ENCODE data around the gene GDAP1L1.
"Not testable (repeated sequence)": the region's sequence is repeated elsewhere in the genome, so short reads cannot be mapped to it uniquely, and the experiment has no call there.

The GDAP1L1 gene

GRCh38 chr20:44221368-44221954 is 25.6 kb upstream of the GDAP1L1 start:
- DNase-seq: no peak

DNA sequence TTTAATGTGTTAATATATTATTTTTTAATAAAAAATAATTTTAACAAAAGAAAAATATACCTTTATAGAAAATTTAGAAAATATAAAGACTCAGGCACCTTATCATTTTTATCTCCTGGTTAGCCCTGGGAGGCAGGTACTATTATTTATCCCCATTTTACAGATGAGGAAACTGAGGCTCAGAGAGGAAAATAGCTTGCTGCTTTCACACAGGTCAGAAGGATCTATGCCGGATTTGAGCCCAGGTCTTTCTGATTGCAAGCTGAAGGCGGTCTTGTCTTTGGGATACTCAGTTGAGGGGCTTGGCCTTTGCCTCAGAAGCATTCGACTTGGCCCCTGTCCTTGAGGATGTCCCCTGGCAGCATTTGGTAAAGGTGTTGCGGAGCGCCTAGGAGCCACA is 25.1 kb upstream of the GDAP1L1 start:
- DNase-seq: no peak

- no peak for DNase-seq
Observed at GRCh38 chr20:44222633-44223368, 24.3 kb upstream of the GDAP1L1 start.

DNA sequence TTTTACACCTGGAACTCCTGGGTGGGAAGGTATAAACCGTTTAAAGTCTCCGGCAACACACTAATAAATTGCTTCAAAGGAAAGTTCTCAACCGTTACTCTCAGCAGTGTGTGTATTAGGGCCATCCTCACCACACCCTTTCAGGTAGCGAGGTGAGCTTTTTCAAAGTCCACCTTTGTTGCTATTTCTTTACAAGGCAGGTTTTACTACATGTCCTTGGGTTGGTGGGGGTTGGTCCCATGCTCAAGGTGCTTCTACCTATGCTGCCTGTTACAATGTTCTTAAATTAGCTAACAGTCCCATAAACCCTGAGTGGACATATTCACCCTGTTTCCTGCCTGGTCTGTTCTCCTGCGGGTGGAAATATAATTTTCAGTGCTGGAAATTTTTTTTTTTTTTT is 23.4 kb upstream of the GDAP1L1 start:
- no peak for DNase-seq

GRCh38 chr20:44224637-44225036 is 22.5 kb upstream of the GDAP1L1 start:
- no peak for DNase-seq

DNA sequence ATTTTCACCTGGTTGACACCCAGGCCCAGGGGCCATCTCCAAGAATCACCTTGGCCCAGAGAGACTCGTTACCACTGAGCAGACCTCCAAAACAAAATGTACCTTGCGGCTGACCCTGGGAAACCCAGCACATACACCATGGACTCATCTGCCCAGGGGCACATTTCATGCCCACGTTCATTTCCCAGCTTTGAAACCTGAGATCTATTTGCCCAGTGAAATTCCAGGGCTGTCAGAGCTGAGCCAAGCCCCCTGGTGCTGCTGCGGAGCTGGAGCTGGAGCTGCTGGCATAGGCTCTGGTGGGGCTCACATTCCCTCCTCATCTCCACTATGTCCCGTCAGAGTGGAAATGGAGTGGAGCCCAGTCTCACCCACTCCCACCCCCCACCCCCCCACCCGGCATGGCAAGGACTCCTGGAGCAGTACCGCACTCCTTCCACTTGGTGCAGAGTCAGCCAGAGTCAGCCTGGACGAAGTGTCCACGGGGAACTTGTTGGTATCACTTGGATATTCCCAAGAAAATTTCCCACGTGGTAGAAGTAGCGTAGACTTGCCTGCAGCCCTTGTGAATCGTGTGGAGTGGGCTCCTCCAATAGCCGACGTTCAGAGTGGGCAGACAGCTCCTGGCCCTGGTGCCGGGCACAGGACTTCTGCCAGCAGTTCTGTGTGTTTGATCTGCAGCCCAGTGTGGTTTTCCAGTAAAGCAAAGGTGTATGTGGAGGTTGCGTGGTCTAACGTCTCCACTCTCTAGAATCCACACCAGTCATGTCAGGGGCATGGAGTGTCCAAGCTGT is 18.4 kb upstream of the GDAP1L1 start:
- DNase-seq: no peak

DNA sequence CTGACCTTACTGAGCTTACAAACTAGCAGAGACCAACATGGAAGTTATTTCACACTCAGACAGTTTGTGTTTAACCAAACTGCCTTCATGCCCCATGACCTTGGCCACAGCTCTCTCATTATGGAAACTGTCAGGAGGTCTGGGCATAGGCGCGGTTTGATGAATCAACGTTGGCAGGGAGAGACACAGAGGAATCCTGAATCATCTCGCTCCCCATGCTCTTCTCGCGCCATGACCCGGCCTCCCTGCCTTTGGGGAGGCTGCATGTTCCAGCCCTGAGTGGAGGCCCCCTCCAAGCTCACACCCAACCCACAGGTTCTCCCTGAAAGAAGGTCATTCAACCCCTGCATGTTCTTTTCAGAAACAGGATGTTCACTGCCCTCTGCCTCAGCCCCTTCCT is 15.9 kb upstream of the GDAP1L1 start:
- no peak for DNase-seq

DNA sequence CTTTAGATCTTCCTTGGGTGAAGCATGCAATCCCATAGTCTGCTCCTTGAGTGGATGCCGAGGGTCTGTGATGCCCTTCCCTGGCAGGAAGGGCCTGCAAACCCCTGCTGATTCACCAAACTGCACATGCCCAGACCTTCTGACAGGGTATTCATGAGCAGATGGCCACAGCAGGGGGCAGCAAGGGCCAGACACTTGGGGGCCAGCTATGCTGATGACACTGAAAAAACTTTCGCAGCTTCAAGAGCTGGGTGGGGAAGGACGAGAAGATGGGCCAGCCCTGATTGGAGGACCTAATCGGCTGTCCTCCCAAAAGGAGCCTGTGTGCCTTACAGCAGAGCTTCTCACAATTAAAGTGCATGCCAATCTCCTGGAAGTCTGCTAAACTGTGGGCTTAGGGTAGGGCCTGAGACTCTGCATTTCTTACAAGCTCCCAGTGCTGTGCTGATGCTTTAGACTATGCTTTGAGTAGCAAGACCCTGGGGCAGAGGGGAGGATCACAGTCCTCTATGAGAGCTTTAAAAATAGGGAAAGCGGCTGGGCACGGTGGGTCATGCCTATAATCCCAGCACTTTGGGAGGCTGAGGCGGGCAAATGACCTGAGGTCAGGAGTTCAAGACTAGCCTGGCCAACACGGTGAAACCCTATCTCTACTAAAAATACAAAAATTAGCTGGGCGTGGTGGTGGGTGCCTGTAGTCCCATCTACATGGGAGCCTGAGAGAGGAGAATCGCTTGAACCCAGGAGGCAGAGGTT is 15.2 kb upstream of the GDAP1L1 start:
- DNase-seq: no peak

DNA sequence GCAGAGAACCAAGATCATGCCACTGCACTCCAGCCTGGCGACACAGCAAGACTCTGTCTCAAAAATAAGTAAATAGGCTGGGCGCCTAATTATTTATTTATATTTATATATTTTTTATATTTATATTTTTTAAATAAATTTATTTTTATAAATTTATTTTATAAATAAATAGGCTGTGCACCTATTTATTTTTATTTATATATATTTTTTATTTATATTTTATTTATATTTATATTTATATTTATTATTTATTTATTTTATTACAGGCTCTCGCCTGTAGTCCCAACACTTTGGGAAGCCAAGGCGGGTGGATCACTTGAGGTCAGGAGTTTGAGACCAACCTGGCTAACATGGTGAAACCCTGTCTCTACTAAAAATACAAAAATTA is 14.6 kb upstream of the GDAP1L1 start:
- not testable (repeated sequence) for DNase-seq

- DNase-seq: no peak
Observed at GRCh38 chr20:44233436-44234016, 13.6 kb upstream of the GDAP1L1 start.

DNA sequence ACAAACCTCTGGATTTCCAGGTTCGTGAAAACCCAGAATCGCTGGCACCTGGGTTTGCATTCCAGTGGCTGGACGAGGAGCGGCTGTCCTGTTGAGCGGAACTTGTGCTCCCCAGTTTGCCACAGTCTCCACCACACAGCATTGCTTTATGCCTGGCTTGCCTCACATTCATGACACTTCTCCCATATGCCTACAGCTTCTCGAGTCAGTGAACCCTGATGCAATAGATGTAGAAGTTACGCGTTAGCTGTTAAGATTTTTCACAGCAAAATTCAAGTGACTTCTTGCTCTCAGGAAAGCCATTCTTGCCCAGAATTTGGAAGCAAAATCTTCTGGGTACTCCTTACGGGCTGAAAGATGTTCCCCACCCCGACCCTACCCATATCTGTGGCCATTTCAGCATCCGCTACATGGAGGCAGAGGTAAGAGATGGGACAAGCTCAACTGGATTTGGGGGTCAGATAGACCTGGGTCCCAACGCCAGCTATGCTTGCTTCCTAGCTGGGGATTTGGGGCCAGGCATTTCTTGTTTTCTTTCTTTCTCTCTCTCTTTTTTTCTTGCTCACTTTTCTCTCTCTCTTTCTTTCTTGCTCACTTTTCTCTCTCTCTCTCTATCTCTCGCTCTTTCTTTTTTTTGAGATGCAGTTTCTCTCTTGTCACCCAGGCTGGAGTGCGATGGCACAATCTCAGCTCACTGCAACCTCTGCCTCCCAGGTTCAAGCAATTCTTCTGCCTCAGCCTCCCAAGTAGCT is 12.4 kb upstream of the GDAP1L1 start:
- no peak for DNase-seq

GRCh38 chr20:44235702-44236101 is 11.4 kb upstream of the GDAP1L1 start:
- DNase-seq: no peak

- DNase-seq: not testable (repeated sequence)
Observed at GRCh38 chr20:44236840-44237239, 10.3 kb upstream of the GDAP1L1 start.

DNA sequence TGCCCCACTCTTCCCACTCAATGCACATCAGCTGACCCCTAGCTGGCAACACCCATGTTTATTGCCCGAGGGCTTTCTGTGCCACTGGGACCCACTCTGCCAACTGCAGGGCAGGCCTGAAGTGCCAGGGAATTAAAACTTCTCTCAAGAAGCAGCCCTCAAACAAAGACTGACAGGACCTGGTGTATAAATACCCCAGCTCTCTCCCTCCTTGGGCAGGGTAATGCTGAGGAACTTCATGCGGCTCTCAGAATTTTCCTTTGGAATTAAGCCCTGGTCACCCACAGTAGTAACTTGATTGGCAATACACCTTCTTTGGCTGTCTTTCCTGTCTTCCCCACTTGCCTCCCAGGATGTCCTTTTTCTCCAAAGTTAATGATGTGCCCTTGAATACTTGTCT is 5.3 kb upstream of the GDAP1L1 start:
- DNase-seq: no peak

DNA sequence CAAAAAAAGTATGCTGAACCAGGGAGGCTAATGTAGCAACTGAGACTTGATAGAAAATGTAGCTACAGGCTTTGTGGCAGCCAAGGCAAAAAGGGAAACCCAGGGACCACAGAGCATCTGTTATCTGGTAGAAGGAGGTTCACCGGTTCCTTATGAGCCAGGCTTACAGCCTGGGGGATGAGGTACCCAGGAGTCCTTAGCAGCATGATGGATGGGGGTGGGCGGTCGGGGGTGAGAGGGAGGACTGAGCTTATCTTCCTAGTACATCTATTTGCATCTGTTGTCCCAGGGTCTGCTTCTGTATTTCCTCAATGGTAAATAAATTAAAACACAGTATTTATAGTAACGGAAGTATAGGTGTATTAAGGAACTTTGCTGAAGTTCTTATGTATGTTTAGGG is 1.1 kb upstream of the GDAP1L1 start:
- no peak for DNase-seq

- no peak for DNase-seq
Observed at GRCh38 chr20:44247586-44248409, 690 bp downstream of the GDAP1L1 start.

DNA sequence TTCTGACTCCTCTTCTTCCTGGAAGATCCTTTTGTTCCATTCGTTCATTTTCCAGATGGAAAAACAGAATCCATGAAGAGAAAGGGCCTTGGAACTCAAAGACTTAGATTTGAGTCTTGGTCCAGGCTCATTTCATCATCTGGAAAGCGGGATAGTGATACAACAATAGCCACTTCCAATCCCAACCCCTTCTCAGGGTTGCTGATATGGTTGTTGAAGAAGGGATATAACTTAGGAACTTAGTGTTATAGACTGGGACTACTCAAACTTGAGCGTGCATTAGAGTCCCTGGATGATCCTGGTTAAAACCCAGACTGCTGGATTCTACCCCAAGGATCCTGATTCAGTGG is 1.3 kb downstream of the GDAP1L1 start:
- no peak for DNase-seq

- no peak for DNase-seq
Observed at GRCh38 chr20:44251284-44251683, 4.2 kb downstream of the GDAP1L1 start.

GRCh38 chr20:44253528-44253927 is 6.4 kb downstream of the GDAP1L1 start:
- DNase-seq: no peak

DNA sequence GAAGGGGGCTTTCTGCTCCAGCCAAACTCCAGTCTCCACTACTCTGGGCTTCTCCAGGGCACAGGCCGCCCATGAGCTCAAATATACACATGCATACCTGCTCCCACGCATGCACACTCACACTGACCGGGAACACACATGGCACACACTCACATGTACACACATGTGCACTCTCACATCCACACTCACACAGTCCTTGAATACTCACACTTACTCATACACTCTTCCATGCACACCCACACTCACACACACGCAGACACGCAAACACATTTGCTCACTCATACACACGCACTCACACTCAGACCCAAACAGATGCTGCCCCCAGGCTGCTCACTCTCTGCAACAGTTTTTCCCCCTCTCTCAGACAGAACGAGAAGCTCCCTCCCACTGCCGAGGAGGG is 7.0 kb downstream of the GDAP1L1 start:
- DNase-seq: no peak

DNA sequence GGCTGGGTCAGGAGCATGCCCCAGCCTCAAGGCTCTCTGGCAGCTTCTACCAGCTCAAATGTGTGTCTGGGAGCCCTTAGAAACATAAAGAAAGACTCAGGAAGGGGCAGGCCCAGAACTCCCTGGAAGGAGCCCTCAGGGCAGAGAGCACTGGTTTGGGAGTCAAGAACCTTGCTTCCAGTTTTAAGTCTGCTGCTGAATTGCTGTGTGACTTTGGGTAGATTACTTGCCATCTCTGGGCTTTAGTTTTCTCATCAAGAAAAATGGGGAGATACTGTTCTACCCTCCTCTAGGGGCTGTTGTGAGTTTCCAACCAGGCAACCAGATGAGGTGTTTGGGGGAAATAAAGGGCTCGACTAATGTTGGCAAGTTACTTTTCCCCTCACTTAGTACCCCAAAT is 8.8 kb downstream of the GDAP1L1 start:
- DNase-seq: no peak
